ENCODE measurements around the gene HOXC5. TPM values are rescaled to one million over a fixed set of nuclear protein-coding genes. Genes with fewer than 3 reads are reported as not detected.

Gene HOXC5
- total RNA-seq, 6 experiments from 2014 or later: not detected

DNA sequence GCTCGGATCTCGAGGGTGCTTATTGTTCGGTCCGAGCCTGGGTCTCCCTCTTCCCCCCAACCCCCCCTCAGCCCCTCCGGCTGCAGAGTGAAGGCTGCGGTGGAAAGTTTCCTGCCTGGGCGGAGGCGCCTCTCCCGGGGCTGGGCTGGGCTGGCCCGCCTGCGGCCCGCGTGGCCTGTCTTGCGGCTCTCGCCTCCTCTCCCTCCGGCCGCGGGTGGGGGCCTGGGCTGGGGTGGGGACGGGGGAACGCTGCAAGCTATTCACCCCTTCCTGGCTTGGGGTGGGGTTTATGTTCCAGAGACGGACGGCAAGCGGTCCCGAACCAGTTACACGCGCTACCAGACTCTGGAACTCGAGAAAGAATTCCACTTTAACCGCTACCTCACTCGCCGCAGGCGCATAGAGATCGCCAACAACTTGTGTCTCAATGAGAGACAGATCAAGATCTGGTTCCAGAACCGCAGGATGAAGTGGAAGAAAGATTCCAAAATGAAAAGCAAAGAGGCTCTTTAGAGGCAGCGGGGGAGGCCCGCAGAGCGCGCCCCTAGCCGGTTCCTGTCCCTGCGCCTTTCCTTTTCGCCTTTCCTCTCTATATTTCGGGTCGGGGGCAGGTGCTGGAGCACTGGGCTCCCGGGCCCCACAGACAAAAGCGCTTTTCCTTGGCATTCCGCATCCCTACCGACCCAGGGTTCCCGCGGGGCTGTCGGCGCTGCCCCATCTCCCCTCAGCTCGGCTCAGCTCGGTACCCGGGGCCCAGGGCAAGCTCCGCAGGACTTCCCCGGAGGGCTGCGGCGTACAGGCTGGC lies 1.3 kb downstream of the HOXC5 start:
- Histone ChIP-seq H3K4me3 (no peak overlapping the region), H3K4me1 (peaks cover 0 to 5% (median 0%) of the 10 kb centered on the region in 4 donors), H3K36me3 (no peaks in the 10 kb centered on the region), H3K27ac (no peak overlapping the region), H3K27me3 (peaks cover 12 to 41% of the 10 kb centered on the region in 2 donors), H3K9me3 (no peaks in the 10 kb centered on the region)
- intact Hi-C loops (cut with DNase I): loop anchor here in 1 of 2 donors (10.0 kb wide), 1 partner anchor 171 kb away; no protein-coding TSS in a partner anchor
- DNase-seq: no peak
- ATAC-seq: no peak
- 8% methylated on average over 26 of the region's 57 CpGs for WGBS (ENCODE audit: insufficient coverage, low coverage, low lambda C conversion rate, missing lambda C conversion rate)
- TF ChIP-seq, protein P1, sequence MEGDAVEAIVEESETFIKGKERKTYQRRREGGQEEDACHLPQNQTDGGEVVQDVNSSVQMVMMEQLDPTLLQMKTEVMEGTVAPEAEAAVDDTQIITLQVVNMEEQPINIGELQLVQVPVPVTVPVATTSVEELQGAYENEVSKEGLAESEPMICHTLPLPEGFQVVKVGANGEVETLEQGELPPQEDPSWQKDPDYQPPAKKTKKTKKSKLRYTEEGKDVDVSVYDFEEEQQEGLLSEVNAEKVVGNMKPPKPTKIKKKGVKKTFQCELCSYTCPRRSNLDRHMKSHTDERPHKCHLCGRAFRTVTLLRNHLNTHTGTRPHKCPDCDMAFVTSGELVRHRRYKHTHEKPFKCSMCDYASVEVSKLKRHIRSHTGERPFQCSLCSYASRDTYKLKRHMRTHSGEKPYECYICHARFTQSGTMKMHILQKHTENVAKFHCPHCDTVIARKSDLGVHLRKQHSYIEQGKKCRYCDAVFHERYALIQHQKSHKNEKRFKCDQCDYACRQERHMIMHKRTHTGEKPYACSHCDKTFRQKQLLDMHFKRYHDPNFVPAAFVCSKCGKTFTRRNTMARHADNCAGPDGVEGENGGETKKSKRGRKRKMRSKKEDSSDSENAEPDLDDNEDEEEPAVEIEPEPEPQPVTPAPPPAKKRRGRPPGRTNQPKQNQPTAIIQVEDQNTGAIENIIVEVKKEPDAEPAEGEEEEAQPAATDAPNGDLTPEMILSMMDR (IDR thresholded peaks at IDR 0.05): no peak
- no peak for TF ChIP-seq POLR2A (IDR thresholded peaks at IDR 0.05)

DNA sequence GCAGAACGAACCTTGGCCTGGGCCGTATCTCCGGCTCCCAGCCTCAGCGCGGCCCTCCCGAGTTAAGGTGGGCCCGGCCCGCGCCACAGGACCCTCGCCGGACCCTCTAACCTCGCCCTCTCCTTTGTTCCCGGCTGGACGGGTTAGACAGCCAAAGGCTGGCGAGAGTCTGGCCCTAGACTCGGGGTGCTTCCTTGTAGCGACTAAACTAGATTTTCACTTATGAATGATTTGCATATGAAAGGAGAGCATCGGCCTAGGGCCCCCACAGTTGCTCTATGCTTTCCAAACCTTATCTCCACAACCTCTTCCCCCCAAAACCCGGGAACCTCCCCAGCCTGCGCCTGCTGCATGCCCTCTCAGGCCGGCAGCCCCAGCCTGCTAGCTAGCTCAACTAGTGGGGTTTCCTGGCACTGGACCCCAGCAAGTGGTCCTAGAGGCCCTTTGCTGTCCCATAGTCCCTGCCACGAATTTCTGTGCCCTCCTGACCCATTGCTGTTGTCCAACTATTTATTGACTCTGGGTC lies 2.0 kb downstream of the HOXC5 start:
- peaks cover 12 to 39% of the 10 kb centered on the region in 2 donors for H3K27me3 ChIP-seq

GRCh38 chr12:54035568-54036264 lies 2.9 kb downstream of the HOXC5 start:
- WGBS (ENCODE audit: insufficient coverage, low coverage, low lambda C conversion rate, missing lambda C conversion rate): 70% methylated on average over 2 of the region's 6 CpGs
- H3K27me3 ChIP-seq: peaks cover 12 to 37% of the 10 kb centered on the region in 2 donors
- H3K27ac ChIP-seq: no peak overlapping the region
- H3K9me3 ChIP-seq: no peaks in the 10 kb centered on the region
- ATAC-seq (no peak), DNase-seq (no peak)
- intact Hi-C loops (cut with DNase I): loop anchor here in 1 of 2 donors (10.0 kb wide), 1 partner anchor 169 kb away; no protein-coding TSS in a partner anchor
- no peaks in the 10 kb centered on the region for H3K36me3 ChIP-seq
- H3K4me1 ChIP-seq: peaks cover 0 to 5% (median 0%) of the 10 kb centered on the region in 4 donors
- H3K4me3 ChIP-seq: no peak overlapping the region
- no peak for TF ChIP-seq POLR2A (IDR thresholded peaks at IDR 0.05)
- TF ChIP-seq, protein P1 (IDR thresholded peaks at IDR 0.05): no peak

More for the DNA sequence above, 2.0 kb downstream of the HOXC5 start:
- H3K4me3 ChIP-seq: no peak overlapping the region
- ATAC-seq (no peak), DNase-seq (no peak)
- no peak for TF ChIP-seq POLR2A (IDR thresholded peaks at IDR 0.05)
- TF ChIP-seq, protein P1 (IDR thresholded peaks at IDR 0.05): no peak
- no peak overlapping the region for H3K27ac ChIP-seq
- 16% methylated on average over 9 of the region's 22 CpGs for WGBS (ENCODE audit: insufficient coverage, low coverage, low lambda C conversion rate, missing lambda C conversion rate)
- H3K36me3 ChIP-seq: no peaks in the 10 kb centered on the region
- H3K9me3 ChIP-seq: no peaks in the 10 kb centered on the region
- peaks cover 0 to 5% (median 0%) of the 10 kb centered on the region in 4 donors for H3K4me1 ChIP-seq
- intact Hi-C loops (cut with DNase I): loop anchor here in 1 of 2 donors (10.0 kb wide), 1 partner anchor 170 kb away; no protein-coding TSS in a partner anchor

GRCh38 chr12:54036620-54037359 lies 3.9 kb downstream of the HOXC5 start:
- WGBS (ENCODE audit: insufficient coverage, low coverage, low lambda C conversion rate, missing lambda C conversion rate): 28% methylated on average over 4 of the region's 14 CpGs
- H3K36me3 ChIP-seq: no peaks in the 10 kb centered on the region
- peaks cover 0 to 5% (median 0%) of the 10 kb centered on the region in 4 donors for H3K4me1 ChIP-seq
- no peak for TF ChIP-seq POLR2A (IDR thresholded peaks at IDR 0.05)
- TF ChIP-seq, protein P1 (IDR thresholded peaks at IDR 0.05): no peak
- no peak overlapping the region for H3K27ac ChIP-seq
- no peak overlapping the region for H3K4me3 ChIP-seq
- intact Hi-C loops (cut with DNase I): loop anchor here in 1 of 2 donors (10.0 kb wide), 1 partner anchor 168 kb away; no protein-coding TSS in a partner anchor
- peaks cover 9 to 32% of the 10 kb centered on the region in 2 donors for H3K27me3 ChIP-seq
- ATAC-seq: no peak
- H3K9me3 ChIP-seq: no peaks in the 10 kb centered on the region
- DNase-seq: no peak
